Activated T-helper 9 cell treated with anti-CD3 and anti-CD28 coated beads, Interleukin-2, amount 50 U/mL, for 16 hours (primary cell): Measurements from ENCODE around the gene JUNB.
"Not testable (repeated sequence)": the region's sequence is repeated elsewhere in the genome, so short reads cannot be mapped to it uniquely, and the experiment has no call there.

Source experiments
- DNase-seq: peaks from one replicate; pipeline ENCODE4 v3.0.0-alpha.2; 2020; ENCODE audit warnings: low read depth

The JUNB gene

DNA sequence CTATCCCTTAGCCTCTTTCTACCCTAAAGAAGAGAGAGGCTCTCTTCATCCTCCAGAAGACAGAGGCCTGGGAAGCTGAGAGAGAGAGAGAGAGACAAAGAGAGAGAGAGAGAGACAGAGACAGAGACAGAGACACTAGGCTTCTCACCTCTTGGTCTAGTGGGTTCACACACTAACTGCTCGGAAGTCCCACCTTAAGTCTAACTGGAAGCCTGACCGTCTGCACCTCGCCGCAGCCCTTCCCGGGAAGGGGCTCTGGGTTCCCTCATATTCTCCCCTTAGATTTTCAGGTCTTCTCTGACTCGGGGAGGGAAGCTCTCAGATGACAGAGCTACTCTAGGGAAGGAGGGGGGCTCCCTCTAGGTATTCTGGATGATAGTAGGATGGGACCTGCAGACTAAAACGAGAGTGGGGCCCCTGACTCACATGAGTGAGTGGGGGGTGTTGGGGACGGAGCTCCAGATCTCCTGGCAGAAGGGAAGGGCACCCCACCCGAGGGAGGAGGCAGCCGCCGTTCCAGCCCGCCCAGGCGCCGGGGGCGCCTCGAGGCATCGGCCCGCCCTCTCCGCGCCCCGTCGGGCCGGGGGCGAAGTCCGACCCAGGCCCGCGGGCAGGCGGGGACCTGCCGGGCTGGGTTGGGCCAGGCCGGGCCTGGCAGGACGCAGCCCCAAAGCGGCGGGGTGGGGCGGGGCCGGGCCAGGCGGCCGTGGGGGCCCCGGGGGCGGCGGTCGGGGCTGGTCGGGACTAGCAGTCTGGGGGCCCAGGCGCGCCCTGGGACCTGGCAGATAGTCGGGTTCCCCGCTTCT lies 2.0 kb upstream of the JUNB start:
- no peak for DNase-seq

DNA sequence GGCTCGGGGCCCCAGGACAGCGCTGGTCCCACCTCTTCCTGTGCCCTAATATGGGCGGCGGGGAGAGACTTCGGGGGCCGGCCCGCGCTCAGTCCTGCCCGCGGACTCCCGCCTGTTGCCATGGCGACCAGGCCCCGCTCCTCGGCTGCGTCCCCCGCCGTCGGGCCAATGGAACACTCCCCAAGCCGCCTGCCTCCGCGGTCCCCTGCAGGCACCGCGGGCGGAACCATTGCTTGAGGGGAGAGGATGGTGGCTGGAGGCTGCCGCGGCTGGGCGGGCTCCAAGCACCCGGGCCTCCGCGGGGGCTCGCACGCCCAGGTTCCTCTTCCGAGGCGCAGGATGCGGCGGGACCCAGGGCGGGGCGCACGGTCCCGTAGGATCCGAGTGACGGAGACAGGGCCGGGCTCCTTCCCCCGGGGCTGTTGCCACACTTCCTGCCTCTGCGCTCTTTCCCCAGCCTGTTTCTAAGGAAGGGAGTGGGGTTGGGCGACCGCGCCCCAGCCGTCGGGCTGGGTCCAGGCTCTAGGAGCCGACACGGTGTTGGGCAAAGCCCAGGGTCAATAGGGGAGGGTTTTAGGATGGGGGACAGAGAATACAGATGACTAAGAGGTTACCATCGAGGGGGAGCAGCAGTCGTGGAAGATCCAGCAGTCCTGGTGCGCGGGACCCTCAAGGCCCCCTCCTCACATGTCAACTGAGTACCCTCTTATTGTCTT lies 1.2 kb upstream of the JUNB start:
- peak; percentile 86 for DNase-seq

- DNase-seq, result no peak
Measured at GRCh38 chr19:12790628-12791344, 500 bp upstream of the JUNB start.

GRCh38 chr19:12792051-12792852 lies 966 bp downstream of the JUNB start:
- peak; percentile 67 for DNase-seq

DNA sequence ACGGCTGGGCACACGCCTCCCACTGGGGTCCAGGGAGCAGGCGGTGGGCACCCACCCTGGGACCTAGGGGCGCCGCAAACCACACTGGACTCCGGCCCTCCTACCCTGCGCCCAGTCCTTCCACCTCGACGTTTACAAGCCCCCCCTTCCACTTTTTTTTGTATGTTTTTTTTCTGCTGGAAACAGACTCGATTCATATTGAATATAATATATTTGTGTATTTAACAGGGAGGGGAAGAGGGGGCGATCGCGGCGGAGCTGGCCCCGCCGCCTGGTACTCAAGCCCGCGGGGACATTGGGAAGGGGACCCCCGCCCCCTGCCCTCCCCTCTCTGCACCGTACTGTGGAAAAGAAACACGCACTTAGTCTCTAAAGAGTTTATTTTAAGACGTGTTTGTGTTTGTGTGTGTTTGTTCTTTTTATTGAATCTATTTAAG lies 1.6 kb downstream of the JUNB start:
- DNase-seq, result no peak

GRCh38 chr19:12793290-12794195 lies 2.3 kb downstream of the JUNB start:
- peak; percentile 91 for DNase-seq

- no peak for DNase-seq
Measured at GRCh38 chr19:12794196-12794941, 3.1 kb downstream of the JUNB start.

GRCh38 chr19:12794971-12795381 lies 3.7 kb downstream of the JUNB start:
- no peak for DNase-seq

- peak; percentile 59 for DNase-seq
Measured at GRCh38 chr19:12796146-12797071, 5.1 kb downstream of the JUNB start.

DNA sequence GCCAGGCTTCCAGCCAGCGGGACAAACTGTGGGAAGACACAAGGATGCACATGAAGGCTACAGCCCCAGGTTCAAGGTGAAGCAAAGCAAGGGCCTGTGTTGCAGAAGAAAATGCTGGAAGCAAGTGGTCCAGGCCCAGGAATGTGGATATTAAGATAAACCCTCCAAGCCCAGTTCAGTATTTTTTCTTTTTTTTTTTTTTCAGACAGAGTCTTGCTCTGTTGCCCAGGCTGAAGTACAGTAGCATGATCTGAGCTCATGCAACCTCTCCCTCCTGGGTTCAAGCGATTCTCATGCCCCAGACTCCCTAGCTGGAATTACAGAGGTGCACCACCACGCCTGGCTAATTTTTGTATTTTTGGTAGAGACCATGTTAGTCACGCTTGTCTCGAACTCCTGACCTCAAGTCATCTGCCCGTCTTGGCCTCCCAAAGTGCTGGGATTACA lies 5.9 kb downstream of the JUNB start:
- no peak for DNase-seq

DNA sequence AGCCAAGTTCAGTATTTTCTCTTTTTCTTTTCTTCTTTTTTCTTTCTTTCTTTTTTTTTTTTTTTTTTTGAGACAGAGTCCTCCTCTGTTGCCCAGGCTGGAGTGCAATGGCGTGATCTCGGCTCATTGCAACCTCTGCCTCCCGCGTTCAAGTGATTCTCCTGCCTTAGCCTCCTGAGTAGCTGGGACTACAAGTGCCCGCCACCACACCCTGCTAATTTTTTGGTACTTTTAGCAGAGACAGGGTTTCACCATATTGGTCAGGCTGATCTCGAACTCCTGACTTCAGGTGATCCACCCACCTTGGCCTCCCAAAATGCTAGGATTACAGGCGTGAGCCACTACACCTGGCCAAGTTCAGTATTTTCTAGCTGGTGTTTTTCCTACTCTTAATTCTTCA lies 6.3 kb downstream of the JUNB start:
- DNase-seq, result not testable (repeated sequence)

DNA sequence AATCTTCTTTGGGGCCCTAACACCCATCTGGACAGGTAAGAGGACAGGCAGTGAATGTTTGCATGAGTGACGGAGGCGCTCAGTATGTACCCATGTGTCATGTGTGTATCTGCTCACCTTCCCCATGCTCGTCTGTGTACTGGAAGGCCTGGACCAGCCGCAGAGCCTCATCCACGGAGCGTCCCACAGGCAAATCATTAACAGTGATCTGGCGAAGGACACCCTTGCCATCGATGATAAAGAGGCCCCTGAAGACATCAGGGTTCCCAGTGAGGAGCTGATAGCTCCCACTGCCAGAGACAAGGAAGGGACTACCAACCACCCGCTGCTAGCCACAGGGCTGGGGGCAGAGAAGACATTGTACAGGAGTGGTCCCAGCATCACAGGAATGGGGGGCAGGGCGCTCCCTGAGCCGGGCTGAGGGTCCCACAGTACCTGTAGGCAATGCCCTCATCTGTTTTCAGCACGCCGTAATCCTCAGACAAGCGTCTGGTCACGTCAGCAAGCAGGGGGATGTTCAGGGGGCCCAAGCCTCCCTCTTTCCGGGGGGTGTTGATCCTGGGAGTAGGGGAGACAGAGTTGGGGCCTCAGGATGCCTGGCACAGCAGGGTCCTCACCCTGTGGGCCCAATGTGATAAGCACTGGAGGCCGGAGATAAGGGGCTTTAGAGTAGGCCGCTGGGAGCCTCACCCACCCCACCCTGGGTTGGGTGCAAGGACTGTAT lies 8.6 kb downstream of the JUNB start:
- DNase-seq, result no peak

DNA sequence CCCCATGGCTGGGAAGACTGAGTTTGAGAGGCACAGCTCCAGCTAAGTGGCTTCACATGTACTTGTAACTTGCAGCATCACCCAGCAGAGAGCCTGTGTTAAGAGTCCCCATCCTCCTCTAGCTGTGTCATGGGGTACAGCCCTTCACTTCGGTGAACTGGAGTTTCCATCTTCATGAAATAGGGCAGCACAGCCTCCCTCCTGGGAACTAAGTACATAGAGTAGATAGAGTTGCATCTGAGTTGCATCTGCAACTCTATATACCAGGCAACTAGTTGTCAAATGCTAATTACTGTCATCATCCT lies 9.1 kb downstream of the JUNB start:
- no peak for DNase-seq

DNA sequence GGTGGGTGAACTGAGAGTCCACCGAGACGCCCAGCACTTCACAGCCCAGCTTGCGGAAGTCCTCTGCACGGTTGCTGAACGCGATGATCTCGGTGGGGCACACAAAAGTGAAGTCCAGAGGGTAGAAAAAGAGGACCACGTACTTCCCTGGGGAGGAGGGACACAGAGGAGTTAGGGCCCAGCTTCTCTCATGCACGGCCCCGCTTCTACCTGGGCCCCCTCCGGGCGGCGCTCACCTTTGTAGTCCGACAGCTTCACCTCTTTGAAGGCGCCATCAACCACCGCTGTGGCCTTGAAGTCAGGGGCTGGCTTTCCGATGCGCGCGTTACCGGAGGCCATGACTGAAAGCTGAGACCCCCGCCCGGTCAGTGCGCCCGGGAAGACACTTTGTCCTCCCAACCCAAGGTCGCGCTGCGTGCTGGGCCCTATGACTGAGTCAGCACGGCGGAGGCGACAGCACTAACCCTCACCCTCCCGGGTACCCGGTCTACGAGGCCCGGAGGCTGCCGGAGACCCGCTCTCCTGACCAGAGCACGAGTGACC lies 9.7 kb downstream of the JUNB start:
- no peak for DNase-seq

DNA sequence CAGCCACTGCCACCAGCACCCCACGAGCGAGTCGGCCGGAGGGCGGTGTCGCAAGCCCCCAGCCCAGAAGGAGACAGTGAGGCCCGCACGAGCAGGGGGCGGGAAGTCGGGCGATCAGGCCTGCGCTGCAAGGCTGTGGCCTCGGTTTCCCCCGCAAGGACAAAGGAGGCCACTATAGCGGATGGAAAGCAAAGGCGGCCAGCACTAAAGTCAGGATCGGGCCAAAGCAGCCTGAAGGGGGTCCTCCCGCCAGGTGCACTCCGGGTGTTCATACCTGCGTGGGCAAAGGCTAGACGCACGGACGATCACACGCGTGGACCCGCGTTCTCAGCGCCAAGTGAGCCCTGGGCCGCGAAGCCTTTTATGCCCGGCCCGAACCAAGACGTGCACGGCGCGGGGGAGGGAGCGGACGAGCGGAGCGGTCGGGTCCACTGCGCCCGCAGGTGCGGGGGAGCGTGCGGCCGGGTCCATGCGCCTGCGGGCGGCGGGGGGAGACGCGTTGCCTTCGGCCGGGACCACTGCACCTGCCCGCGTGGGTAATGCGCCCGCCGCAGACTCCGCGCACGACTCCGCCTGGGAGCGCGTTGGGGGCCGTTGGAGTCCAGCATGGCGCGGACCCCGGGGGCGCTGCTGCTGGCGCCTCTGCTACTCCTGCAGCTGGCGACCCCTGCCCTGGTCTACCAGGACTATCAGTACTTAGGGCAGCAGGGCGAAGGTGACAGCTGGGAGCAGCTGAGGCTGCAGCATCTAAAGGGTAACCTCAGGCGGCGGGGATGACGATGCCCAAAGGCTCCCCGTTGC lies 10.4 kb downstream of the JUNB start, which contains the start of the genes PRDX2 and THSD8:
Gene PRDX2, minus strand, starts transcription at position 335 of the 801 bp plus-strand sequence. CDS start 539 bp downstream, outside the sequence.
Gene THSD8, plus strand, starts transcription at position 604 of the 801 bp plus-strand sequence. Its CDS starts 3 bp downstream, at position 607.
- DNase-seq, result peak; percentile 61

GRCh38 chr19:12802267-12803106 lies 11.2 kb downstream of the JUNB start:
- DNase-seq, result no peak
